HG03280 (cell line): ENCODE results near the gene PBXIP1.
"Not testable (repeated sequence)": the region's sequence is repeated elsewhere in the genome, so short reads cannot be mapped to it uniquely, and the experiment has no call there.

Experiments used
- ATAC-seq: cut with Tn5 transposase; IDR thresholded peaks from one replicate; pipeline ENCODE4 v1.9.1; 2021; ENCODE audit warnings: mild to moderate bottlenecking, moderate library complexity; ENCODE audit not compliant: unreplicated experiment

PBXIP1 gene

GRCh38 chr1:154955718-154956543, at the start of gene PBXIP1:
Gene PBXIP1, minus strand, starts transcription at chr1:154956099. Its CDS starts 2,378 bp downstream, at chr1:154953721.
- peak; percentile 58 for ATAC-seq

- ATAC-seq, result no peak
Observed at GRCh38 chr1:155005076-155006011, 49.4 kb upstream of the PBXIP1 start.

- no peak for ATAC-seq
Observed at GRCh38 chr1:155004352-155005075, 48.6 kb upstream of the PBXIP1 start.

- ATAC-seq, result no peak
Observed at GRCh38 chr1:155003766-155004351, 48.0 kb upstream of the PBXIP1 start.

- ATAC-seq, result no peak
Observed at GRCh38 chr1:155003227-155003765, 47.4 kb upstream of the PBXIP1 start.

GRCh38 chr1:155002464-155003226, 46.7 kb upstream of the PBXIP1 start, which contains the start of gene ZBTB7B:
Gene ZBTB7B, plus strand, starts transcription at chr1:155002802. Its CDS starts 11,859 bp downstream, at chr1:155014661.
- ATAC-seq, result no peak

- peak; percentile 59 for ATAC-seq
Observed at GRCh38 chr1:155001675-155002463, 46.0 kb upstream of the PBXIP1 start.

GRCh38 chr1:155001425-155001674, 45.5 kb upstream of the PBXIP1 start:
- no peak for ATAC-seq

- peak; percentile 36 for ATAC-seq
Observed at GRCh38 chr1:155000726-155001424, 45.0 kb upstream of the PBXIP1 start.

- ATAC-seq, result no peak
Observed at GRCh38 chr1:155000411-155000725, 44.5 kb upstream of the PBXIP1 start.

- no peak for ATAC-seq
Observed at GRCh38 chr1:154999571-155000410, 43.9 kb upstream of the PBXIP1 start.

- no peak for ATAC-seq
Observed at GRCh38 chr1:154998818-154999570, 43.1 kb upstream of the PBXIP1 start.

- no peak for ATAC-seq
Observed at GRCh38 chr1:154998201-154998780, 42.4 kb upstream of the PBXIP1 start.

- no peak for ATAC-seq
Observed at GRCh38 chr1:154996966-154997701, 41.2 kb upstream of the PBXIP1 start.

- ATAC-seq, result not testable (repeated sequence)
Observed at GRCh38 chr1:154995301-154995983, 39.5 kb upstream of the PBXIP1 start.
